Fibroblast of lung (primary cell): Measurements from ENCODE around the gene WDR31. TPM values are rescaled to one million over a fixed set of nuclear protein-coding genes. Genes with fewer than 3 reads are reported as not detected.
A peak's percentile ranks its signal among the peaks of the same experiment; 100 is the strongest.

Source experiments
- DNase-seq, 2 donors: peaks; one replicate each; pipeline versions ENCODE4 v3.0.0 to v3.0.0-alpha.2; 2010; ENCODE audit warnings: low read depth in 2 of 2
- H2AFZ ChIP-seq: 2 replicates; pipeline ENCODE4 v1.5.1; 2012; ENCODE audit warnings: low read length, control low read depth, inconsistent platforms
- H3K27ac ChIP-seq: 2 replicates; pipeline ENCODE4 v1.5.1; 2011; ENCODE audit warnings: low read length, control low read depth; ENCODE audit not compliant: insufficient read depth
- H3K27me3 ChIP-seq: 2 replicates; pipeline ENCODE4 v1.5.1; 2011; ENCODE audit warnings: mild to moderate bottlenecking, low read length; ENCODE audit not compliant: control insufficient read depth, insufficient read depth
- H3K36me3 ChIP-seq: 2 replicates; pipeline ENCODE4 v1.5.1; 2011; ENCODE audit warnings: low read length; ENCODE audit not compliant: control insufficient read depth, insufficient read depth
- H3K4me1 ChIP-seq: 2 replicates; pipeline ENCODE4 v1.5.1; 2011; ENCODE audit warnings: low read length; ENCODE audit not compliant: control insufficient read depth, insufficient read depth; ENCODE audit errors: extremely low read depth
- H3K4me2 ChIP-seq: 2 replicates; pipeline ENCODE4 v1.5.1; 2011; ENCODE audit warnings: low read length, control low read depth; ENCODE audit not compliant: insufficient read depth; ENCODE audit errors: extremely low read depth
- H3K4me3 ChIP-seq, 4 experiments: fragments of 200-600 bp in 1 of 4; sonication (generic) in 1 of 4; replicated peaks in 1 of 4; 2 replicates each; pipeline ENCODE4 v1.5.1; 2011 to 2016; ENCODE audit warnings: low read length in 4 of 4, low read depth in 3 of 4, mild to moderate bottlenecking in 3 of 4, control low read depth in 2 of 4, inconsistent platforms in 1 of 4, mixed read lengths in 1 of 4; ENCODE audit not compliant: insufficient read depth in 1 of 4; ENCODE audit errors: control extremely low read depth in 1 of 4
- H3K79me2 ChIP-seq: 2 replicates; pipeline ENCODE4 v1.5.1; 2012; ENCODE audit warnings: mild to moderate bottlenecking, low read length, inconsistent platforms; ENCODE audit not compliant: control insufficient read depth, insufficient read depth
- H3K9ac ChIP-seq: 2 replicates; pipeline ENCODE4 v1.5.1; 2011; ENCODE audit warnings: mild to moderate bottlenecking, low read length, control low read depth; ENCODE audit not compliant: insufficient read depth
- H3K9me3 ChIP-seq: 2 replicates; pipeline ENCODE4 v1.5.1; 2012; ENCODE audit warnings: low read depth, low read length; ENCODE audit not compliant: control insufficient read depth, insufficient read depth
- H4K20me1 ChIP-seq: 2 replicates; pipeline ENCODE4 v1.5.1; 2011; ENCODE audit warnings: low read length; ENCODE audit not compliant: control insufficient read depth, insufficient read depth; ENCODE audit errors: extremely low read depth
- CTCF ChIP-seq, 2 donors: IDR thresholded peaks in 1 of 2; conservative IDR thresholded peaks in 1 of 2; 1 replicate in 1 of 2; 2 replicates in 1 of 2; pipeline ENCODE4 v1.5.1; 2011 to 2012; ENCODE audit warnings: low read length in 2 of 2, control low read depth in 1 of 2, inconsistent platforms in 1 of 2, low read depth in 1 of 2, mild to moderate bottlenecking in 1 of 2
- EZH2 ChIP-seq: IDR thresholded peaks from 2 replicates; pipeline ENCODE4 v1.5.1; 2012; ENCODE audit warnings: low read length, control low read depth, mild to moderate bottlenecking; ENCODE audit errors: missing control alignments
- polyA plus RNA-seq, 2 donors: library from polyadenylated mRNA; depleted of rRNA in 1 of 2; stranded (reverse) in 1 of 2; unstranded in 1 of 2; fragments of >200 nt; gene quantifications; 2 replicates each; pipeline ENCODE4 v1.2.1, GENCODE V29; 2011 to 2012; ENCODE audit warnings: missing spikeins in 1 of 2
- total RNA-seq: library from RNA; depleted of rRNA; stranded (reverse); fragments of >200 nt; gene quantifications from 2 replicates; pipeline ENCODE4 v1.2.1, GENCODE V29; 2014

The WDR31 gene
- total and polyA plus RNA-seq, 2 donors (not counting 1 experiment from before 2014, with no cell fraction given) = 1.6 to 4.0 TPM

- Histone ChIP-seq H3K27me3 (peaks cover 30% of the 10 kb centered on the region), H3K9me3 (no peaks in the 10 kb centered on the region), H2AFZ (no peak overlapping the region), H3K9ac (no peak overlapping the region), H3K4me2 (no peak overlapping the region), H4K20me1 (no peaks in the 10 kb centered on the region), H3K4me3 (no peak overlapping the region), H3K4me1 (no peaks in the 10 kb centered on the region), H3K27ac (no peak overlapping the region), H3K79me2 (no peaks in the 10 kb centered on the region), H3K36me3 (no peaks in the 10 kb centered on the region)
- TF ChIP-seq EZH2 = peak; percentile 64
- TF ChIP-seq CTCF (conservative IDR thresholded peaks at IDR 0.05 in 1 of 2, IDR thresholded peaks at IDR 0.05 in 1 of 2; ENCODE audit: low read depth in 1 of 2, low read length in 2 of 2) = no peak
- no peak for DNase-seq
Measured at GRCh38 chr9:113349066-113349444, 9.0 kb upstream of the WDR31 start.

DNA sequence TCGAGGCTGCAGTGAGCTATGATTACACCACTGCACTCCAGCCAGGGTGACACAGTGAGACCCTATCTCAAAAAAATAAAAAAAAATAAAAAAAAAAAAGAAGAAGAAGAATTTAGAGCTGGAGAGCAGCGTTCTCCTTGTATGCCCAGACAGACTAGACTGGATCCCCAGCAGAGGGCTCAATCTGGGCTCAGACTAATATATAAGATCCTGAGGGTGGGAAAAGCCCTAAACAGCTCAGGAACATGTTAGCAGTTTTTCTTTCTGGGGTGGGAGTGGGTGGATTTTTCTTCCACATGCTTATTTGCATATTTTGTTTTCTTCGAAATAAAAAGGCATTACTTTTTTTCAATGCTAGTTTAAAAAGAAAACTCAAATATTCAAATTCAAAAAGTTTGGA lies 8.4 kb upstream of the WDR31 start:
- Histone ChIP-seq H3K27ac (no peak overlapping the region), H2AFZ (no peak overlapping the region), H3K79me2 (no peaks in the 10 kb centered on the region), H3K9ac (no peak overlapping the region), H4K20me1 (no peaks in the 10 kb centered on the region), H3K4me3 (no peak overlapping the region), H3K4me2 (no peak overlapping the region), H3K36me3 (no peaks in the 10 kb centered on the region), H3K27me3 (peaks cover 26% of the 10 kb centered on the region), H3K9me3 (no peaks in the 10 kb centered on the region), H3K4me1 (no peaks in the 10 kb centered on the region)
- no peak for DNase-seq
- TF ChIP-seq CTCF (conservative IDR thresholded peaks at IDR 0.05 in 1 of 2, IDR thresholded peaks at IDR 0.05 in 1 of 2; ENCODE audit: low read depth in 1 of 2, low read length in 2 of 2) (no peak), EZH2 (no peak)

DNA sequence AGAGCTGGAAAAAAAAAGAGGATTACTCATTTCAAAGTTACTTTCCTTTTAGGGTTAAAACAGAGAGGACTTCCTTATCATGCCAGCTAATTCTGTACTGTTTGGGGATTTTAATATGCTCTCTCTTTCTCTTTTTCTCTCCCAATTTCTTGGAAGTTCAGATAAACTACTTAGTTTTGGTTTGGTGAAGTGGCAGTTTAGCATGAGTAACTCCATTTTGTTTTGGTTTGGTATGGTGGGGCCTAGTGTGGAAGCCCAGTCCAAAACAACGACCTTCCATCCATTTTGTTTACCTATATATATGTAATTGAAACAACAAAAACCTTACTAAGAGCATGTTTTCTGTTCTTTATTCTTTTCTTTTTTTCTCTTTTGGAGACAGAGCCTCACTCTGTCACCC lies 5.6 kb upstream of the WDR31 start:
- no peaks in the 10 kb centered on the region for H4K20me1 ChIP-seq
- no peaks in the 10 kb centered on the region for H3K36me3 ChIP-seq
- H3K27ac ChIP-seq = no peak overlapping the region
- H3K9me3 ChIP-seq = no peaks in the 10 kb centered on the region
- no peak for DNase-seq
- H2AFZ ChIP-seq = no peak overlapping the region
- no peak overlapping the region for H3K4me2 ChIP-seq
- H3K79me2 ChIP-seq = no peaks in the 10 kb centered on the region
- no peaks in the 10 kb centered on the region for H3K4me1 ChIP-seq
- no peak overlapping the region for H3K9ac ChIP-seq
- H3K4me3 ChIP-seq = no peak overlapping the region
- H3K27me3 ChIP-seq = peaks cover 14% of the 10 kb centered on the region
- TF ChIP-seq EZH2 = no peak
- no peak for TF ChIP-seq CTCF (conservative IDR thresholded peaks at IDR 0.05 in 1 of 2, IDR thresholded peaks at IDR 0.05 in 1 of 2; ENCODE audit: low read depth in 1 of 2, low read length in 2 of 2)
